HepG2 (cell line): ENCODE data around the gene GRM7. TPM values are rescaled to one million over a fixed set of nuclear protein-coding genes. Genes with fewer than 3 reads are reported as not detected.

Source experiments
- NFAT5 ChIP-seq: sonication (generic); formaldehyde crosslinking; IDR thresholded peaks from 2 replicates; pipeline ENCODE4 v1.4.0; 2020; ENCODE audit warnings: missing genetic modification reagents
- RFX5 ChIP-seq: IDR thresholded peaks from 2 replicates; pipeline ENCODE4 v1.6.1; 2011; ENCODE audit warnings: low read depth, low read length, improper control_type of control experiment
- TEF ChIP-seq: sonication (generic); formaldehyde crosslinking; IDR thresholded peaks from 2 replicates; pipeline ENCODE4 v1.5.0; 2020; ENCODE audit warnings: missing genetic modification reagents
- ZBTB2 ChIP-seq: sonication (generic); formaldehyde crosslinking; IDR thresholded peaks from 2 replicates; pipeline ENCODE4 v1.8.0; 2022; ENCODE audit warnings: low read depth, missing genetic modification reagents
- ZBTB4 ChIP-seq: sonication (generic); formaldehyde crosslinking; IDR thresholded peaks from 2 replicates; pipeline ENCODE4 v1.4.0; 2020; ENCODE audit warnings: missing genetic modification reagents, mild to moderate bottlenecking, borderline replicate concordance
- polyA plus RNA-seq, 8 experiments: library from polyadenylated mRNA; depleted of rRNA in 3 of 8; stranded (reverse) in 7 of 8; unstranded in 1 of 8; fragments of >200 nt; fragmentation: Illumina TruSeq in 4 of 8; extraction: Trizol in 4 of 8; gene quantifications; 2 replicates each; pipeline versions ENCODE4 v1.2.1 to v1.2.3, GENCODE V29; 2011 to 2016; ENCODE audit warnings: low read depth in 4 of 8, missing spikeins in 1 of 8, mixed read lengths in 1 of 8; ENCODE audit not compliant: insufficient read depth in 1 of 8
- total RNA-seq, 5 experiments: library from RNA; depleted of rRNA; stranded (reverse); fragments of >200 nt; fragmentation: Illumina TruSeq; extraction: Trizol; gene quantifications; 2 replicates each; pipeline ENCODE4 v1.2.3, GENCODE V29; 2016; ENCODE audit warnings: low read depth in 1 of 5

GRM7 gene
- total and polyA plus RNA-seq, 2 of the 13 experiments (the other 11 are each of a cell fraction or from before 2014, with no cell fraction given): not detected

- TF ChIP-seq ZBTB4 (CRISPR knock-in tag) (no peak), ZBTB2 (CRISPR knock-in tag) (no peak), TEF (no peak), NFAT5 (no peak), RFX5 (no peak)
Observed at GRCh38 chr3:7292362-7292761, 431.4 kb downstream of the GRM7 start (continued).
